Hepatocyte (in vitro differentiated cells): ENCODE data around the gene PRRT3.

Experiments
- EZH2 ChIP-seq: fragments of 200-600 bp; sonication (generic); IDR thresholded peaks from 2 replicates; pipeline ENCODE4 v1.6.1; 2016; ENCODE audit warnings: antibody characterized with exemption, mild to moderate bottlenecking, borderline replicate concordance
- EZH2phosphoT487 ChIP-seq: fragments of 200-600 bp; sonication (generic); IDR thresholded peaks from one replicate; pipeline ENCODE4 v1.6.1; 2018; ENCODE audit warnings: antibody characterized with exemption, mild to moderate bottlenecking, low read depth, moderate library complexity; ENCODE audit not compliant: unreplicated experiment, severe bottlenecking
- TF ChIP-seq, protein P1 (sequence below): fragments of 200-600 bp; sonication (generic); IDR thresholded peaks from 2 replicates; pipeline ENCODE4 v1.5.1; 2016; ENCODE audit warnings: antibody characterized with exemption, mild to moderate bottlenecking; ENCODE audit not compliant: poor library complexity

- TF ChIP-seq, protein P1, sequence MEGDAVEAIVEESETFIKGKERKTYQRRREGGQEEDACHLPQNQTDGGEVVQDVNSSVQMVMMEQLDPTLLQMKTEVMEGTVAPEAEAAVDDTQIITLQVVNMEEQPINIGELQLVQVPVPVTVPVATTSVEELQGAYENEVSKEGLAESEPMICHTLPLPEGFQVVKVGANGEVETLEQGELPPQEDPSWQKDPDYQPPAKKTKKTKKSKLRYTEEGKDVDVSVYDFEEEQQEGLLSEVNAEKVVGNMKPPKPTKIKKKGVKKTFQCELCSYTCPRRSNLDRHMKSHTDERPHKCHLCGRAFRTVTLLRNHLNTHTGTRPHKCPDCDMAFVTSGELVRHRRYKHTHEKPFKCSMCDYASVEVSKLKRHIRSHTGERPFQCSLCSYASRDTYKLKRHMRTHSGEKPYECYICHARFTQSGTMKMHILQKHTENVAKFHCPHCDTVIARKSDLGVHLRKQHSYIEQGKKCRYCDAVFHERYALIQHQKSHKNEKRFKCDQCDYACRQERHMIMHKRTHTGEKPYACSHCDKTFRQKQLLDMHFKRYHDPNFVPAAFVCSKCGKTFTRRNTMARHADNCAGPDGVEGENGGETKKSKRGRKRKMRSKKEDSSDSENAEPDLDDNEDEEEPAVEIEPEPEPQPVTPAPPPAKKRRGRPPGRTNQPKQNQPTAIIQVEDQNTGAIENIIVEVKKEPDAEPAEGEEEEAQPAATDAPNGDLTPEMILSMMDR = no peak
- TF ChIP-seq EZH2 = no peak
- no peak for TF ChIP-seq EZH2phosphoT487
These were observed 14.6 kb upstream of the PRRT3 start for GRCh38 chr3:9966841-9967240.
